Activated effector memory CD4-positive, alpha-beta T cell treated with Interleukin-2 at 50 U/mL for 16 hours (primary cell): Measurements from ENCODE around the gene SBF1.

Experiments used
- DNase-seq: peaks from one replicate; pipeline ENCODE4 v3.0.0-alpha.2; 2020

The SBF1 gene

GRCh38 chr22:50505776-50506610 lies 31.2 kb upstream of the SBF1 start:
- no peak for DNase-seq

GRCh38 chr22:50505276-50505775 lies 30.5 kb upstream of the SBF1 start:
- DNase-seq, result no peak

- DNase-seq, result no peak
These were observed 29.8 kb upstream of the SBF1 start for GRCh38 chr22:50504369-50505211.

GRCh38 chr22:50503475-50504145 lies 28.8 kb upstream of the SBF1 start:
- DNase-seq, result no peak

- no peak for DNase-seq
These were observed 28.0 kb upstream of the SBF1 start for GRCh38 chr22:50502628-50503474.

- DNase-seq, result no peak
These were observed 27.3 kb upstream of the SBF1 start for GRCh38 chr22:50502096-50502495.

- no peak for DNase-seq
These were observed 25.6 kb upstream of the SBF1 start for GRCh38 chr22:50500452-50500851.

- DNase-seq, result peak; percentile 59
These were observed 23.6 kb upstream of the SBF1 start for GRCh38 chr22:50498322-50498890.

- no peak for DNase-seq
These were observed 22.3 kb upstream of the SBF1 start for GRCh38 chr22:50497093-50497492.

- DNase-seq, result no peak
These were observed 15.9 kb upstream of the SBF1 start for GRCh38 chr22:50490531-50491308.

GRCh38 chr22:50489363-50490243 lies 14.8 kb upstream of the SBF1 start:
- DNase-seq, result no peak

- no peak for DNase-seq
These were observed 14.1 kb upstream of the SBF1 start for GRCh38 chr22:50488886-50489285.

GRCh38 chr22:50488006-50488677 lies 13.3 kb upstream of the SBF1 start:
- DNase-seq, result no peak

GRCh38 chr22:50487290-50488005 lies 12.6 kb upstream of the SBF1 start:
- no peak for DNase-seq

GRCh38 chr22:50486561-50487289 lies 11.9 kb upstream of the SBF1 start, which contains the start of gene MIOX:
MIOX (plus strand) TSS chr22:50486859; CDS start chr22:50486898, 39 bp downstream.
- DNase-seq, result no peak

- no peak for DNase-seq
These were observed 10.6 kb upstream of the SBF1 start for GRCh38 chr22:50485221-50486131.
